Dermis lymphatic vessel endothelial cell (primary cell): ENCODE results near the gene CALML3. TPM values are rescaled to one million over a fixed set of nuclear protein-coding genes. Genes with fewer than 3 reads are reported as not detected.

Experiments used
- total RNA-seq: library from RNA; depleted of rRNA; stranded (reverse); fragments of >200 nt; gene quantifications from 2 replicates; pipeline ENCODE4 v1.2.1, GENCODE V29; 2014

Gene CALML3
- total RNA-seq = not detected in 2 replicates

DNA sequence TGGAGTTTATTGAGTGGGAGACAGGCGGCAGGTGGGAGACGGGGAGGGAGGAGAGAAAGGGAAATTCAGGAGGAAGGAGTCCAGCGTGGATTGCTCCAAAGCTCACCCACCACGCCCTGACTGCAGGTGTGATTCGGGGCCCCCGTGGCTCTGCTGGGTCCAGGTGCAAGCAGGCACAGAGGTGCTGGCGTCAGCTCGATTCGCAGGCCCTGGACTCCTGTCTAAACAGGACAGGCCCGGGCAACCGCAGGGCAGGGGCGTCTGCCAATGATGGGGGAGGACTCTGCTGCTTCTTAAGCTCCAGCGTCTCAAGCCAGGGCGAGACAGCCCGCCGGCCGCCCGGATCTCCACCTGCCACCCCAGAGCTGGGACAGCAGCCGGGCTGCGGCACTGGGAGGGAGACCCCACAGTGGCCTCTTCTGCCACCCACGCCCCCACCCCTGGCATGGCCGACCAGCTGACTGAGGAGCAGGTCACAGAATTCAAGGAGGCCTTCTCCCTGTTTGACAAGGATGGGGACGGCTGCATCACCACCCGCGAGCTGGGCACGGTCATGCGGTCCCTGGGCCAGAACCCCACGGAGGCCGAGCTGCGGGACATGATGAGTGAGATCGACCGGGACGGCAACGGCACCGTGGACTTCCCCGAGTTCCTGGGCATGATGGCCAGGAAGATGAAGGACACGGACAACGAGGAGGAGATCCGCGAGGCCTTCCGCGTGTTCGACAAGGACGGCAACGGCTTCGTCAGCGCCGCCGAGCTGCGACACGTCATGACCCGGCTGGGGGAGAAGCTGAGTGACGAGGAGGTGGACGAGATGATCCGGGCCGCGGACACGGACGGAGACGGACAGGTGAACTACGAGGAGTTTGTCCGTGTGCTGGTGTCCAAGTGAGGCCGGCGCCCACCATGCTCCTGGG is at the start of gene CALML3:
CALML3 (plus strand) TSS at position 321 of the 920 bp plus-strand sequence; CDS start at position 446, 125 bp downstream.

DNA sequence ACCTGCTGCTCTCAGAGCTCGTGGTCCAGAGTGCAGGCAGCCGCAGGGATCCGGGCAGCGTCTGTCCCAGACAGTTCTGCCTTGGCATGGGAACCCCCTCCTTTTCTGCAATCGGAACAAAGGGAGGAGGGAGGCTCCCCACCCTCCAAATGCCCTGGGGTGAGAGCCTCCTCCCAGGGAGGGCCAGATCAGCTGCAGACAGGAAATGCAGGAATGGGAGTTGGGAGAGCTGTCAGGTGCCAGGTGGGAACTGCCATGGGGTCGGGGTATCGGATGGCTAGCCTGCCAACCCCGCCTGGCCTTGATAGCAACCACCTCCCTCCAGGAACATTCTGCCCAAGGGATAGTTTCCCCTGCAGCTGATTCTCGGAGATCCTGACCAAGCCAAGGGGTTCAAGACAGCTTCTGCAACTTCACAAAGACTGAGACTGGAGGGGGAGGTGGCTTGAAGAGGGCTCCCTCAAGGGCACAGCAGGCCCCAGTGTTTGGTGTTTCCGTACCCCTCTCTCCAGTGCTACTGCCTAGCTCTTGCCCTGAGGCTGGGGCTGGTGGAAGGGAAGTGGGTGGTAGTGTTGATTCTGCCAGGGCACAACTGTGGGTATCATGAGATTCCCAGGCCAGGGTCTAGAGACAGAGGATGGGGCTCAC is 25.1 kb upstream of the CALML3 start, which contains the start of gene CALML5:
CALML5 (minus strand) TSS at position 78 of the 648 bp plus-strand sequence. CDS start 132 bp downstream, outside the sequence.

Other genes with a start within 250 kb of the CALML3 start
- gene UCN3, start 160.0 kb upstream of the CALML3 start, total RNA-seq = not detected in 2 replicates
- not detected in 2 replicates for gene TUBAL3, start 120.1 kb upstream of the CALML3 start, total RNA-seq
- gene NET1, start 112.4 kb upstream of the CALML3 start, total RNA-seq = 10.9 and 32.3 TPM in 2 replicates
- gene CALML5, start 25.4 kb upstream of the CALML3 start, total RNA-seq = not detected in 2 replicates
- gene ASB13, start 141.6 kb downstream of the CALML3 start, total RNA-seq = 22.2 and 33.0 TPM in 2 replicates
- 39.4 and 64.1 TPM in 2 replicates for gene TASOR2, start 159.9 kb downstream of the CALML3 start, total RNA-seq